IPS-20b (cell line): ENCODE measurements around the gene GBE1.
"Not testable (repeated sequence)": the region's sequence is repeated elsewhere in the genome, so short reads cannot be mapped to it uniquely, and the experiment has no call there.

Experiments
- H3K27ac ChIP-seq: one replicate; pipeline ENCODE4 v1.5.1; 2013; ENCODE audit warnings: low read length
- H3K27me3 ChIP-seq: 2 replicates; pipeline ENCODE4 v1.6.1; 2013; ENCODE audit warnings: mild to moderate bottlenecking, low read length, inconsistent platforms; ENCODE audit not compliant: insufficient read depth
- H3K36me3 ChIP-seq: 2 replicates; pipeline ENCODE4 v1.6.1; 2013; ENCODE audit warnings: low read depth, mild to moderate bottlenecking, inconsistent platforms, low read length, moderate library complexity; ENCODE audit not compliant: insufficient read depth
- H3K4me1 ChIP-seq: 2 replicates; pipeline ENCODE4 v1.6.1; 2013; ENCODE audit warnings: mild to moderate bottlenecking, control low read depth, inconsistent platforms, low read length, moderate library complexity; ENCODE audit not compliant: insufficient read depth
- H3K4me3 ChIP-seq: 2 replicates; pipeline ENCODE4 v1.5.1; 2013; ENCODE audit warnings: mild to moderate bottlenecking, low read length, inconsistent platforms
- H3K9ac ChIP-seq: 2 replicates; pipeline ENCODE4 v1.6.1; 2013; ENCODE audit warnings: low read depth, mild to moderate bottlenecking, inconsistent platforms, low read length, moderate library complexity
- H3K9me3 ChIP-seq: 2 replicates; pipeline ENCODE4 v1.6.1; 2013; ENCODE audit warnings: mild to moderate bottlenecking, low read depth, low read length, inconsistent platforms; ENCODE audit not compliant: insufficient read depth

Gene GBE1

DNA sequence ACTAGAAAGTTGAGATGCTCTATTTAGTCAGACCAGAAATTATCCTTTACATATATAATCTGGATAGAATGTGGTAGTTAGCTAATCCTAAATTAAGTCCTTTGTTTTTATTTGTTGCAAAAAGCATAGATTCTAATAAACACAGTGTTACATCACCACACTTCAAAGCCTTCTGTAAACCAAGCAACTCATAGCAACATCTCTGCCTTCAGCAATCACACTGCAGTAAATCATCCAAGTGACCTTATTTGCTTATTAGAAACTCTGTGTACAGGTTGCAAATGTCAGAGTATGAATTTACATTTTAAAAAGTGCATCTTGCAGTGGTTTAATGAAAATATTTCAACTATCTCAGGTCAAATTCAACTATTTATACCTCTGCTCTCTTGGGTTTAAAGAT is 242.5 kb downstream of the GBE1 start:
- no peaks in the 10 kb centered on the region for H3K9me3 ChIP-seq
- H3K9ac ChIP-seq, result no peak overlapping the region
- H3K27me3 ChIP-seq, result no peaks in the 10 kb centered on the region
- no peak overlapping the region for H3K27ac ChIP-seq
- H3K4me3 ChIP-seq, result no peak overlapping the region
- no peaks in the 10 kb centered on the region for H3K36me3 ChIP-seq
- H3K4me1 ChIP-seq, result no peaks in the 10 kb centered on the region

DNA sequence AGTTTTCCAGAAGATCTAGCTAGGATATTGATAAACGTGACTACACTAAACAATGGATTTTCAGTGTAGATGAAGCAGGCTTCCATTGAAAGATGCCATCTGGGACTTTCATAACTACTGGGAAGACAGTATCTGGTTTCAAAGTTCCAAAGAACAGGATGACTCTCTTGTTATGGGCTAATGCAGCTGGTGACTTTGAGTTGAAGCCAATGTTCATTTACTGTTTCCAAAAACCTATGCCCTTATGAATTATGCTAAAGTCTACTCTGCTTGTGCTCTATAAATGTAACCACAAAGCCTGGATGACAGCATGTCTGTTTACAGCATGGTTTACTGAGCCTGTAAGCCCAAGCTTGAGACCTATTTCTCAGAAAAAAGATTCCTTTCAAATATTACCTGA is 245.4 kb downstream of the GBE1 start:
- Histone ChIP-seq H3K27ac (no peak overlapping the region), H3K27me3 (no peaks in the 10 kb centered on the region), H3K9me3 (no peaks in the 10 kb centered on the region), H3K4me1 (no peaks in the 10 kb centered on the region), H3K36me3 (no peaks in the 10 kb centered on the region), H3K9ac (no peak overlapping the region), H3K4me3 (no peak overlapping the region)

DNA sequence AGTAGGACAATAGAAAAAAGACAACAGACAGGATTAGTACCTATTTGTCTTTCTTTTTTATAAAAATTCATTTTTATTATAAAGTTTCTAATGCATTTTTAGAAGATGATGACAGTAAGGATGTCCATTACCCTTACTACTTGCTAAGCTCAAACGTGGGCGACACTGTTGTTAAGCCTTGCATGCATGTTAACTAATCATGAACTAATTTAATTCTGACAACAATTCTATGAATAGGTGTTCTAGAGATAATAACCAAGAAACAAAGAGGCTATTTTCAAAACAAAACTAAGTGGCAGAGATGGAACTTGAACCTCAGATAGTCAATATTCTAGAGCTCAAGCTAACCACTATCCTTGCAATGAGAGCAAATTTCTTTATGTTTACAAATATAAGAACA is 247.9 kb downstream of the GBE1 start:
- Histone ChIP-seq H3K9me3 (no peaks in the 10 kb centered on the region), H3K4me1 (no peaks in the 10 kb centered on the region), H3K27me3 (no peaks in the 10 kb centered on the region), H3K9ac (no peak overlapping the region), H3K4me3 (no peak overlapping the region), H3K36me3 (no peaks in the 10 kb centered on the region), H3K27ac (no peak overlapping the region)

DNA sequence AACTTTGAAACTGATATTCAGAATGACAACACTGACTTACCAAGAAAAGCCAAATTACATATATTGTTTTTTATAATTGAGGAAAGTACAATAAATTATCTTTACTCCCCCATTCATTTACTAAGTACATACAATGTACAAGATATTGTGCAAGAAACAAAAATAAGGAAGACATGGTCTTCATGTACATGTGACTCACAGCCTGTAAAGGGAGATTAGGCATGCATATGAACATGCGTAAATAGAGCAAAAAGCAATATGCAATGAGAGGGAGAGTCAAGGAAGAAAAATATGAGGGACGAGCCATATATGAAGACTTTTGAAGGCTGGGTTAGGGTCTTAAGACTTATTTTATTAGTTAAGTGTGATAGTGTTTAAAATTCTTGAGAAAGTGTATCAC is 258.4 kb downstream of the GBE1 start:
- Histone ChIP-seq H3K9me3 (no peaks in the 10 kb centered on the region), H3K27me3 (no peaks in the 10 kb centered on the region)

DNA sequence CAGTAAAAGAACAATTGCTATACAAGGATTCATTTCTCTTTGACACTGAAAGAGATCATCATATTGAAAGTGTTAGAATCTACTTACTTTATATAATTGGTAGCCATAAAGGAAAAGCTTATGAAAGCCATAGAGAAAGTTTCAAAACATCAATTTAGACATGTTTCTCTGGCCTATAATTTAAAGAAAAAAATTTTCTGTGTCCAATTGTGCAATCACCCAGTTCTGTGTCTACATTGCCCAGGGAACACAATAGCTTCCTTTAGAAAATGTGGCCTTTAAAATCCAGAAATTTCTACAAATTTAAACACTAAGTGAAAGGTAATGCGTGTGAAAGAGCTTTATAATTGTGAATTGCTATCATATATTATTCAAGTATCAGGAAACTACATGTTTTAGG is 259.2 kb downstream of the GBE1 start:
- H3K27me3 ChIP-seq, result no peaks in the 10 kb centered on the region
- no peak overlapping the region for H3K27ac ChIP-seq

More for the DNA sequence above, 258.4 kb downstream of the GBE1 start:
- Histone ChIP-seq H3K27ac (no peak overlapping the region), H3K9ac (no peak overlapping the region), H3K36me3 (no peaks in the 10 kb centered on the region), H3K4me3 (no peak overlapping the region), H3K4me1 (no peaks in the 10 kb centered on the region)

DNA sequence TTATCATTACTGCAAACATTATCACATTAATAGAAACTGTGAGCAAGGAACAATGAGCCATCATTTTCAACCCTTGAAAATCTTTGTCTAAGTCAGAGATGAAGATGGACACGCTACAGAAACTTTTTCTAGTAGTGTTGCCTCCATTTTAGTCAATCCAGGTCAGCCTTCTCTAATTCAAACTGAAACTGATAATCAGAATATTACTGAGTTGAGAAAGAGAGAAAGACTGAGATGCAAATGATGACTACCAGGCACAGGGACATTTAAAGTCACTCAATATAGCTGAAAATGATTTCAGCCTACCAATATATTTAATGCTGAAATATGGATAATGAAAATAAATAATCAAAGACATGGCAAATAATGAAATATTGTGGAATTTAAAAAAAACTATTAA is 261.4 kb downstream of the GBE1 start:
- H3K27ac ChIP-seq, result no peak overlapping the region
- no peak overlapping the region for H3K9ac ChIP-seq
- H3K36me3 ChIP-seq, result no peaks in the 10 kb centered on the region
- no peaks in the 10 kb centered on the region for H3K4me1 ChIP-seq
- no peak overlapping the region for H3K4me3 ChIP-seq
- no peaks in the 10 kb centered on the region for H3K9me3 ChIP-seq
- H3K27me3 ChIP-seq, result no peaks in the 10 kb centered on the region

More for the DNA sequence above, 259.2 kb downstream of the GBE1 start:
- Histone ChIP-seq H3K36me3 (no peaks in the 10 kb centered on the region), H3K4me3 (no peak overlapping the region), H3K9ac (no peak overlapping the region), H3K9me3 (no peaks in the 10 kb centered on the region), H3K4me1 (no peaks in the 10 kb centered on the region)

DNA sequence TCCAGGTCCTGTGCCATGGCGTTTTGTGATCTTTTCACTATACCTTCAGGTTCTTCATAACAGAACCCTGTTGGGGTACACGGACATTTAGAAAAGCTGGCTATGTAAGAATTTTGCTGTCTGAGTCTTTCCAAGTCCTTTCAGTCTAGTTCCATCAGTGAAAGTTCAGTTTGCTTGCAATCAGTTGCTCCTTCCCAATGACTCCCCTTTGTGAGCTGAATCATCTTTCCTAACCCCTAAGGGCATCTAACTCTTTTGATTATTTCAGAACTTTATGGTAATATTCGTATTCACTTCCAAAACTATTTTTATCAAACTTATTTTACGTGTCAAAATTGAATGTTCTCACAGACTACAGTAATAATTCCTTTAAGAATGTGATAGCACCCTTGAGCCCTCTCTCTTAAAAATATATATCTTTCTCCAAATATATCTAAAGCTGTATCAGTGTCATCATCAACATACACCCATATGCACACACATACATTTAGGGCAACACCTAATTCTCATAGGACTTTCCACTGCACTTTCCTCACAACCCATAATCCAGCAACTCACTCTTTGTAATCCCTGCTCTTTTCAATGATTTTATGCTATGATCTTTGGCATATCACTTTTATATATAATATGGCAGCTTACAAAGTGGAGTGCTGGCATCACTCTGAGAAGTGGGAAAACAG is 263.7 kb downstream of the GBE1 start:
- Histone ChIP-seq H3K4me3 (no peak overlapping the region), H3K27ac (no peak overlapping the region), H3K27me3 (no peaks in the 10 kb centered on the region), H3K9ac (no peak overlapping the region), H3K9me3 (no peaks in the 10 kb centered on the region), H3K4me1 (no peaks in the 10 kb centered on the region), H3K36me3 (no peaks in the 10 kb centered on the region)

DNA sequence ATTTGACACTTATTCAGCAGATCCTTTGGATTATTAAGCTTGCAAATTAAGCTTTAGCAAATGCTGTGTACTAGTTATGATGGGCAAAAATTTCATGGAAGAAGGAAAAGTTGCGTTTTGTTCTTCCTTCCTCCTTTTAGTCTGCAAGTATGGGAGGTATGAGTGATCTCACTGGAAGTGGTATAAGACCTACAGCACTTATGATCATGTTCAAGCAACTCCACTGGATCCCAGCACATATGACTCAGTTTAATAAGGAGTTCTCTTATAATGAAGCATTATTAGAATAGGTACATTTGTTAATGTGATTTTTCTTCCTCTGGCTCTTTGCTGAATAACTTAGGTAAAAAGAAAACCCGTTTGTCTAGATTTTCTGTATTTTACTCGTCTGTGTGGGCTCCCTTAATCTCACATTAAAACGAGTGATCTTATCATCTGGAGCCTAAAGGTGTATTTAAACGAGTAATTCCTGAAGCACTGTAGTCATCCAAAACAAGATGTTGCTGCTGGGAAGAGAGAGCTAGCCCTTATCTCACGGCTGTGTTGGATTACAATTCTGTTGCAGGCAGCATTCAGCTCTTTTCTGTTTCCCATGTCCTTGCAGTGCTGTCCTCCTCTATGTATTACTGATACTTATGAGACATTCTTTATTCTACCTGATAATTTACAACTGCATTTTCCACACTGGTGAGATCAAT is 264.9 kb downstream of the GBE1 start:
- Histone ChIP-seq H3K9ac (no peak overlapping the region), H3K4me3 (no peak overlapping the region), H3K4me1 (no peaks in the 10 kb centered on the region), H3K27ac (no peak overlapping the region), H3K36me3 (no peaks in the 10 kb centered on the region), H3K9me3 (no peaks in the 10 kb centered on the region), H3K27me3 (no peaks in the 10 kb centered on the region)

DNA sequence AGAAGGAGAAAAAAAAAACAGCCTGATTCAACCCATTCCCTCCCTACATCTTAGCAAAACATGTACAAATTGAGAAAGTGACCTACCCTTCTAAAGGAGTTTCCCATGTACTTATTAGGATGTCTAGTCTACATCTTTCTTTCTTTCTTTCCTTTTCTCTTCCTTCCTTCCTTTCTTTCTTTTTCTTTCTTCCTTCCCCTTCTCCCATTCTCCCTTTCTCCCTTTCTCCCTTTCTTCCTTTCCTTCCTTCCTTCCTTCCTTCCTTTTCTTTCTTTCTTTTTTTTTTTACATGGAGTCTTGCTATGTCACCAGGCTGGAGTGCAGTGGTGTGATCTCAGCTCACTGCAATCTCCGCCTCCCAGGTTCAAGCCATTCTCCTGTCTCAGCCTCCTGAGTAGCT is 269.0 kb downstream of the GBE1 start:
- not testable (repeated sequence) for H3K36me3 ChIP-seq, H3K4me1 ChIP-seq, H3K27ac ChIP-seq, H3K4me3 ChIP-seq, H3K9ac ChIP-seq, H3K9me3 ChIP-seq, H3K27me3 ChIP-seq

DNA sequence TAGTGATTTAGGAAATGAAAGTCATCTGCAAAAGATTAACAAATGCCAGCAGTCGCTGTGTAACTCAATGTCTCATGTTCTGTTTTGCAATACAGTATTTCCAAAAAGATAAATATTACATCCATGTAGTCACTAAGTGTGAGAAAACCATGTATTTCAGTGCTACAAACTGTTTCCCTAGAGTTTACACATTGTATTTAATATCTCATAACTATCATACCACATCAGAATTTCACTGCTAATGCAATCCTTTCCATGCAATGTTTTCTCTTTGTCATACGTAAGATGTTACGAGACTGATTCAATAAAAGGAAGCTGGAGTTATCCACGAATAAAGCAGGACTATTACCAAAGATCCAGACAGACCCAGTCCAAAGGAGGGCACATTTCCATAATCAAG is 269.4 kb downstream of the GBE1 start:
- Histone ChIP-seq H3K9me3 (no peaks in the 10 kb centered on the region), H3K4me3 (no peak overlapping the region), H3K27me3 (no peaks in the 10 kb centered on the region), H3K36me3 (no peaks in the 10 kb centered on the region), H3K27ac (no peak overlapping the region), H3K9ac (no peak overlapping the region), H3K4me1 (no peaks in the 10 kb centered on the region)

DNA sequence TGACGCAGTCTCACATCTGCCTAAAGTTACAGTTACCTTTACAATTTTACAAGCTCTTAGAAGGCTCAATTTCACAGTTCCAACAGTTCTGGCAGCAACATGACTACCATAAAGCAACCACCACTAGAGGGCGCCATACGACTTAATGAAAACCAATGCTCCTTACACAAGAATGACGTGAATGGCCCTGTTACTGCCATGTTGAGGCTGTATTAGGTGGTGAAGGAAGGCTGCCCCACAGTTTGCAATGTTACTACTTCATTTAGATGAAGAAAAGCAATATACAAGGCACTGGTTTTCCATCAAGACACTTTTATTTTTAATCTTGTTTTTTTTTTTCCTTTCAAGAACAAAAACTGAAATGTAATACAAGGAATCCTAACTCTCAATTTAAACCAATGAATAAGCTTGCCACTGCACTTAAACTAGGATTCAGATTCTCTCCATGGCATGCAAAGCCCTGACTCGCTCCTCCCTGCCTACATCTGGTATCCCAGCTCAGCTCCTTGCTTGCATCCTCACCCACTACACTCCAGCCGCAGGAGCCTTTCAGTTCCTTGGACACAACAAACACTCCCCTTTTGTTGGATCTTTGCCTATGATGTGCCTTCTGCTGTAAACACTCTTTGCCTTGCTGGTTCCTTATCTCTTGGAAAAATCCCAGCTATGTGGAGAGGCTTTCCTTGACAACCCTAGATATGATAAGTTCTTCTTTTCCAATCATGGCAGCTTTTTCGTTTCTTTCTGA is 270.7 kb downstream of the GBE1 start:
- Histone ChIP-seq H3K9me3 (no peaks in the 10 kb centered on the region), H3K4me3 (no peak overlapping the region), H3K4me1 (no peaks in the 10 kb centered on the region), H3K27ac (no peak overlapping the region), H3K36me3 (no peaks in the 10 kb centered on the region), H3K27me3 (no peaks in the 10 kb centered on the region), H3K9ac (no peak overlapping the region)

DNA sequence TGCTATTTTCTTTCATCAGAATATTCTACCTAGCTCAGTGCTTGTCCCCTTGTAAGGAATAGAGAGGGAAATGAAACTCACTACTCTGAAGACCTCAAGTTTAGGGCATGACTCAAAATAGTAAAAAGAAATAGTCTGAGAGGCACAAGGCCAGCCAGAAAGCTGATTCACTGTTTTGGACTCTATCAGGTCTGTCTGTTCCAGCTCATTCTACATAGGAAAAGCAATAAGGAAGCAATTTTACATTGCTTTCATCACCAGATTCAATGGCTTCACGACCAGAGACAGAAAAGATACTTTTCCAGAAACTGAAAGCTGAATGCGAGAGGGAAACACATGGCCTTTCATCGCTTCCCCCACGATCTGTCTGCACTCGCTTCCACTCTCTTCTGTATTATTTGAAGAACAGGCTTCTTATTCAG is 276.0 kb downstream of the GBE1 start:
- H3K27ac ChIP-seq, result no peak overlapping the region
- H3K4me3 ChIP-seq, result no peak overlapping the region
- no peaks in the 10 kb centered on the region for H3K36me3 ChIP-seq
- no peaks in the 10 kb centered on the region for H3K4me1 ChIP-seq
- no peaks in the 10 kb centered on the region for H3K27me3 ChIP-seq
- H3K9me3 ChIP-seq, result no peaks in the 10 kb centered on the region
- H3K9ac ChIP-seq, result no peak overlapping the region
